PC-9 (cell line): ENCODE results near the gene TTBK1.

Experiments used
- EZH2 ChIP-seq: fragments of 200-600 bp; sonication (generic); IDR thresholded peaks from 2 replicates; pipeline ENCODE4 v1.8.0; 2017; ENCODE audit warnings: antibody characterized with exemption, low read depth
- TF ChIP-seq, protein P1 (sequence below): fragments of 200-600 bp; sonication (generic); conservative IDR thresholded peaks from 2 replicates; pipeline ENCODE4 v1.6.1; 2017; ENCODE audit warnings: mixed run types, antibody characterized with exemption, mild to moderate bottlenecking, moderate library complexity

DNA sequence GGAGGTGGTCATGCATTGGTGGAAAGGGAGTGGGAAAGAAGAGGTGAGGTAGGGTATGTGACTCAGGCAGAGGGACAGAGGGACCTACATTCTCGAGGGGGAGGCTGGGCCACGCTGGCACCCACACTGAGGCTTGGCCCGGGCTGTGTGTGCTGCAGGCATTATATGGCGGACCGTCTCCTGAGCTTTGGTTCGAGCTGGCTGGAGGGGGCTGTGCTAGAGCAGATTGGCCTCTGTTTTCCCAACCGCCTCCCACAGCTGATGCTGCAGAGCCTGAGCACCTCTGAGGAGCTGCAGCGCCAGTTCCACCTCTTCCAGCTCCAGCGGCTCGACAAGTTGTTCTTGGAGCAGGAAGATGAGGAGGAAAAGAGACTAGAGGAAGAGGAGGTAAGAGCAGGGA, 37.4 kb upstream of the TTBK1 start:
- no peak for TF ChIP-seq EZH2
- TF ChIP-seq, protein P1, sequence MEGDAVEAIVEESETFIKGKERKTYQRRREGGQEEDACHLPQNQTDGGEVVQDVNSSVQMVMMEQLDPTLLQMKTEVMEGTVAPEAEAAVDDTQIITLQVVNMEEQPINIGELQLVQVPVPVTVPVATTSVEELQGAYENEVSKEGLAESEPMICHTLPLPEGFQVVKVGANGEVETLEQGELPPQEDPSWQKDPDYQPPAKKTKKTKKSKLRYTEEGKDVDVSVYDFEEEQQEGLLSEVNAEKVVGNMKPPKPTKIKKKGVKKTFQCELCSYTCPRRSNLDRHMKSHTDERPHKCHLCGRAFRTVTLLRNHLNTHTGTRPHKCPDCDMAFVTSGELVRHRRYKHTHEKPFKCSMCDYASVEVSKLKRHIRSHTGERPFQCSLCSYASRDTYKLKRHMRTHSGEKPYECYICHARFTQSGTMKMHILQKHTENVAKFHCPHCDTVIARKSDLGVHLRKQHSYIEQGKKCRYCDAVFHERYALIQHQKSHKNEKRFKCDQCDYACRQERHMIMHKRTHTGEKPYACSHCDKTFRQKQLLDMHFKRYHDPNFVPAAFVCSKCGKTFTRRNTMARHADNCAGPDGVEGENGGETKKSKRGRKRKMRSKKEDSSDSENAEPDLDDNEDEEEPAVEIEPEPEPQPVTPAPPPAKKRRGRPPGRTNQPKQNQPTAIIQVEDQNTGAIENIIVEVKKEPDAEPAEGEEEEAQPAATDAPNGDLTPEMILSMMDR = no peak
